Posterior vena cava (tissue), 2 donors: ENCODE data around the gene DTX2. TPM values are rescaled to one million over a fixed set of nuclear protein-coding genes. Genes with fewer than 3 reads are reported as not detected.
"Not testable (repeated sequence)": the region's sequence is repeated elsewhere in the genome, so short reads cannot be mapped to it uniquely, and the experiment has no call there.

Experiments
- DNase-seq: peaks from one replicate; pipeline ENCODE4 v3.0.0-alpha.2; 2020; ENCODE audit warnings: low spot score
- intact Hi-C, 2 donors: fragments of 100-400 bp; cut with DNase I; formaldehyde crosslinking; loops; one replicate each; pipeline versions ENCODE4 v1.14.1 to v1.14.2; 2022 to 2023
- total RNA-seq, 2 donors: library from RNA; stranded (reverse); fragmentation: NEBNext Ultra II Directional; extraction: Animal tissue kit (Norgen Biotek cat#: 25700); gene quantifications; one replicate each; pipeline ENCODE4 v1.2.1, GENCODE V29; 2021
- donor health status: DM: yes; HTN: yes; CAD: no.
- donor health status: DM: yes; HTN: yes; CAD: no.

DTX2 gene
- total RNA-seq, 2 donors from 2014 or later = 24.6 to 25.2 TPM

DNA sequence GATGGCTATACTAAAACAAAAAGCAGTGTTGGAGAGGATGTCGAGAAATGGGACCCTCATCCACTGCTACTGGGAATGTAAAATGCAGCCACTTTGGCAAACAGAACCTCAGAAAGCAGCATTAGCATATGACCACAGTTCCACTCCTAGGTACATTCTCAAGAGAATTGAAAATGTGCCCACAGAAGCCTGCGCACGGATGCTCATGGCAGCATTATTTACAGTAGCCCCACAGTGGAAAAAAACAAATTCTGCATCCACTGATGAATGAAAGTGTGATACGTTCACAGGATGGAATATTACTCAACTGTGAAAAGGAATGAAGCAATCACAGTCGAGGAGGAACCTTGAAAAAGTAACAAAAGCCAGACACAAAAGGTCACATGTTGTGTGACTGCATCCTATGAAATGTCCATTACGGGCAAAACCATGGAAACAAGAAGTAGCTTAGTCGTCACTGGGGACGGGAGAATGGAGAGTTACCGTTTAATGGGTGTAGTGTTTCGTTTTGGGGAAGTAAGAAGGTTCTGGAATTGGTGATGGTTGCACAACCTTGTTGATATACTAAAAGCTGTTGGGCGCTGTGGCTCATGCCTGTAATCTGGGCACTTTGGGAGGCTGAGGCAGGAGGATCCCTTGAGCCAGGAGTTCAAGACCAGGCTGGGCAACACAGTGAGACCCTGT, 46.4 kb downstream of the DTX2 start:
- intact Hi-C loops = no loop called here
- peak; percentile 75 for DNase-seq

DNA sequence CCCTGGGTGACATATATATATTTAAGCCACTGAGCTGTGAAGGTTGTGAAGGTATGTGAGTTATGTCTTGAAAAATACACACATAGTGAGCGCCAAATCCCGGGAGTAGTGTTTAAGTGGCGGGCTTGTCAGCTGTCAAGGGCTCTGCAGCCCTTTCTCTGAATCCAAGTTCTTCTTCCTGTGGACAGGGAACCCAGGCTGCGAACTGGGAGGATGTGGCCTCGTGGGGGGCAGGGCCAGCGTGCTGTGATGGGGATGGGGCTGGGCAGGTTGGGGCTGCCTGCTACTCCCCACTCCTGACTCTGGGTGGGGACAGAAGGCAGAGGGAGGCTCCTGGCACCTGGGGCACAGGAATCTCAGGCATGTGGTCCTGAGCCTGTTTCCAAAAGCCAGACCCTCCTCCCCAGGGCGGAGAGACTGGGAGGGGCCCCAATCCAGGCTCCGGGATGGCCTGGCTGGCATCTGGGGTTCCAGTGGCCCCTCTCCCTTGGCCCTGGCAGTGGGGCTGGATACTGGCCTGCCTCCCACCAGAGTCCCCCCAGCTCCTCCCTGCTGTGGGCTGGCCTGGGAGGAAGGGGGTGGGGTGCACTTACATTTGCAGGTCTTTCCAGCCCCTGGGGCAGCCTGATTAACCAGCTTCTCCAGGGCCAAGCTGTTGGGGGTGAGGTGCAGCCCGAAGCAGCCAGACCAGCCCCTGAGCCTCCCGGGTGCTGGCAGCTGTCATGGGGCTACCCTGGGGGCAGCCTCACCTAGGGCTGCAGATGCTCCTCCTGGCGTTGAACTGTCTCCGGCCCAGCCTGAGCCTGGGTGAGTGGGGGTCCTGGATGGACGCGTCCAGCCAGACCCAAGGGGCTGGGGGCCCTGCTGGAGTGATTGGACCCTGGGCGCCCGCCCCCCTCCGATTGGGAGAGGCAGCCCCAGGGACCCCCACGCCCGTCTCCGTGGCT, 48.7 kb downstream of the DTX2 start, which contains the start of gene UPK3B:
Gene UPK3B, plus strand, starts transcription at position 622 of the 947 bp plus-strand sequence. Its CDS starts 101 bp downstream, at position 723.
- intact Hi-C loops = no loop called here
- DNase-seq = peak; percentile 81

DNA sequence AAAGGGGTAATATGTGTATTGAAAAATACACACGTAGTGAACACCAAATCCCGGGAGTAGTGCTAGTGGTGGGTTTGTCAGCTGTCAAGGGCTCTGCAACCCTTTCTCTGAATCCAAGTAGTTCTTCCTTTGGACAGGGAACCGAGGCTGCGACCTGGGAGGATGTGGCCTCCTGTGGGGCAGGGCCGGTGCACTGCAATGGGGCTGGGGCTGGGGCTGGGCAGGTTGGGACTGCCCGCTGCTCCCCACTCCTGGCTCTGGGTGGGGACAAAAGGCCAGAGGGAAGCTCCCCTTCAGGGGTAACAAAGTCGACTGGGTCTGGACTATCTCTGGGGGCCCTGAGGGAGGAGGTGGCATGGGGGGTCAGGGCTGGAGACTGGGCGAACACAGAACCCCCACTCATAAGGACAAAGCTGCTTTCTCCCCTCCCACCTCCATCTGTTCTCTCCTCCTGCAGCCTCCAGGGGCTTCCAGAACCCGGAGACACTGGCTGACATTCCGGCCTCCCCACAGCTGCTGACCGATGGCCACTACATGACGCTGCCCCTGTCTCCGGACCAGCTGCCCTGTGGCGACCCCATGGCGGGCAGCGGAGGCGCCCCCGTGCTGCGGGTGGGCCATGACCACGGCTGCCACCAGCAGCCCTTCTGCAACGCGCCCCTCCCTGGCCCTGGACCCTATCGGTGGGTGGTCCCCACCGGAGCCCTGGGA, 49.8 kb downstream of the DTX2 start:
- peak; percentile 70 for DNase-seq
- intact Hi-C loops = not testable (repeated sequence)

DNA sequence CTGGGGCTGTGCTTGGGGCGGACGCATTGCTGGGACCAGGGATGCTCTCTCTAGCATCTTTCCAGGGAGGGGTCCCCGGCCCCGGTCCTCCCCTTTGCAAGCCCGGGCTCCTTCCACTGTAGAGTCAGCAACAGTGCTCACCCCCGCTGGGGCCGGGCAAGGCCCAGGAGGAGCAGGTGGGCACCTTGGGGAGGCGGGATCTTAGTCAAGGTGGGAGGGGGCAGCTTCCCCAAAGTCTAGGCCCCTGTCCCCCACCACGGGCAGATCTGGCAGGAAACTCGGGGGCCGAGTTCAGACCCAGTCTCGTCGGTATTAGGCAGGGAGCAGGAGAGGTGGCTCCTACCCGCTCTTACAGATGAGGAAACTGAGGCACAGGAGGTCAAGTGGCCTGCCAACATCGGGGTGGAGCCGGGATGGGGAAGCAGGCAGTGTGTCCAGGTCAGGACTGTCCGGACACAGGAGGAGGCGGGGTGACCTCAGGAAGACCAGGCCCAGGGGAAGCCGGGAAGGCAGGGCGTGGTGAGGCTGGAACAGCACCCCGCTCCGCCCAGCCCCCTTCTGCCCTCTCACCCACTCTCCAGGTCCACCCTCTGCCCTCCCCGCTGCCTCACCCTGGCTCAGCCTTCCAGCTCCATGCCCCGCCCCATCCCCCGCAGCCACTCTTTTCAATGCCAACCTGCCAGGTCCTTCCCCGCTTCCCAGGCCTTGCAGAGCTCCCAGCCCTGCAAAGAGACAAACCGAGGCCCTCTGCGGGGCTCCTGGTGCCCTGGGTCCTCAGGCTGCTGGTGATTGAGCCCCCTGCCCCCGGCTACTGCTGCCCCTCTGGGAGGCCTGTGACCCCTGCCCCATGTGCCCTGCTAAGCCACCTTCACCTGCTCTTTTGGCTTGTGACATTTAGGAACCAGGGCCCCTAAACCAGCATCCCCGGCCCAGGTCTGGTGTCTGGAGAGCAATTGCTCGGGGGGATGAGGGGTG, 50.7 kb downstream of the DTX2 start:
- DNase-seq = peak; percentile 72
- intact Hi-C loops = not testable (repeated sequence)

DNA sequence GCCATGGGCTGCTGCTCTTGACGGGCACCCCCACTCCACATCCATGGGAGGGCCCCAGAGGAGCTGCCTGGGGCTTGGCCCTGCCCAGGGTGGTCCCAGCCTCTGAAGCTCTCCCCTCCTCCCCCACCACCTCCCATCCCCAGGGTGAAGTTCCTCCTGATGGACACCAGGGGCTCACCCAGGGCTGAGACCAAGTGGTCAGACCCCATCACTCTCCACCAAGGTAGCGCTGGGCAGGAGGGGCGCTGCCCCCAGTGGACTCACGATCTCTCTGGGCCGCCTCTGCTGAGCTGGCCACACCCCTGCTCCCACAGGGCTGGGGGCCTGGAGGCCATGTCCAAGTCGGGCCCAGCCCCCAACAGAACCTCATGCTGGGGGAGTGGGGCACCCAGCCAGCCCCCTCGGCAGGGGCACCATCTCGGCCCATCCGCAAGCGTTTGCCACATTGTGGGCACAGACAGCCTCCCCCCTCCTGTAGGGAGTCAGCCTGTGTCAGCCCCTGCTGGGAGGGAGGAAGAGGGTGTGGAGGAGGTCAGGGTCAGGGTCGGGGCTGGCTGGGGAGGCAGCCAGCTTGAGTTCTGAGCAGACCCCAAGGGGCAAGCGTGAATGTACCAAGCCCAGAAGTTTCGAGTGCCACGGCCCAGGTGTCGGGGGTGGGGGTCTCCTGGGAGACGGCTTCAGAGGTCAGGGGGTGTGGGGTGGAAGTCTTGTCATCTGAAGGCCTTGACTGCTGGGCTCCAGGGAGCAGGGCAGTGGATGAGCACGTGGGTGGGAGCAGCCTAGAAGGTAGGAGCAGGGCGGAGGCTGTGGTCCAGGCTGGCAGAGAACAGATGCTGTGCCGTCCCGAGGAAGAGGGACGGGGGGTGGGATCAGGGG, 51.7 kb downstream of the DTX2 start:
- intact Hi-C loops = no loop called here
- peak; percentile 81 for DNase-seq

DNA sequence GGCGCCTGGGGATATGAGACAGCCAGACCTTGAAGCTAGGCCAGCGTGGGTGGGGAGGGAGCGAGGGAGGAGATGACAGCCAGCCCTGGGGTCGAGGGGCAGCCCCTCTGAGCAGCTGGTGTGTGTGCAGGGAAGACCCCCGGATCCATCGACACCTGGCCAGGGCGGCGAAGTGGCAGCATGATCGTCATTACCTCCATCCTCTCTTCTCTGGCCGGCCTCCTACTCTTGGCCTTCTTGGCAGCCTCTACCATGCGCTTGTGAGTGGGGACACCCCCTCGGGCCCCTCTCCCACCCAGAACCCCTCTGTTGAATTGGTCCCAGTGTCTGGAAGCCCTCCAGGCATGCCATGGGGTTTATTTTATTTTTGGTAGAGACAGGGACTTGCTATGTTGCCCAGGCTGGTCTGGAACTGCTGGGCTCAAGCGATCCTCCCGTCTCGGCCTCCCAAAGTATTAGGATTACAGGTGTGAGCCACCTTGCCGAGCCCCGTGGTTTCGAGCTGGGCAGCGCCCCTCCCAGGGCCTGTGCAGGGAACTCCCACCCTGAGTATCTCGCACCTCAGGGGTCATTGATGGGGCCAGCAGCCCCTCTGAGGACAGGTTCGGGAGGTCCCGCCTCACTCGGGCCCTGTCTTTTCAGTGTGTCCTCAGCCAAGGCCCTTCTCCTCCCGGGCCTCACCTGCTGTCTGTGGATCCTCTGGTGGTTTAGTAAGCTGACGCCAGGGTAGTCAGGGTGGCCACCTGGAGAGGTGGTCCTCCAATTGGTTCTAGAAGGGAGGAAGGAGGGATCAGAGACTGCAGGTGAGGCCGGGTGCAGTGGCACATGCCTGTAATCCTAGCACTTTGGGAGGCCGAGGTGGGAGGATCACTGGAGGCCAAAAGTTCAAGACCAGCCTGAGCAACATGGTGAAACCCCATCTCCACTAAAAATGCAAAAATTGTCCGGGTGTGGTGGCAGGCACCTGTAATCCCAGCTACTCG, 52.6 kb downstream of the DTX2 start:
- intact Hi-C loops = no loop called here
- DNase-seq = peak; percentile 71

DNA sequence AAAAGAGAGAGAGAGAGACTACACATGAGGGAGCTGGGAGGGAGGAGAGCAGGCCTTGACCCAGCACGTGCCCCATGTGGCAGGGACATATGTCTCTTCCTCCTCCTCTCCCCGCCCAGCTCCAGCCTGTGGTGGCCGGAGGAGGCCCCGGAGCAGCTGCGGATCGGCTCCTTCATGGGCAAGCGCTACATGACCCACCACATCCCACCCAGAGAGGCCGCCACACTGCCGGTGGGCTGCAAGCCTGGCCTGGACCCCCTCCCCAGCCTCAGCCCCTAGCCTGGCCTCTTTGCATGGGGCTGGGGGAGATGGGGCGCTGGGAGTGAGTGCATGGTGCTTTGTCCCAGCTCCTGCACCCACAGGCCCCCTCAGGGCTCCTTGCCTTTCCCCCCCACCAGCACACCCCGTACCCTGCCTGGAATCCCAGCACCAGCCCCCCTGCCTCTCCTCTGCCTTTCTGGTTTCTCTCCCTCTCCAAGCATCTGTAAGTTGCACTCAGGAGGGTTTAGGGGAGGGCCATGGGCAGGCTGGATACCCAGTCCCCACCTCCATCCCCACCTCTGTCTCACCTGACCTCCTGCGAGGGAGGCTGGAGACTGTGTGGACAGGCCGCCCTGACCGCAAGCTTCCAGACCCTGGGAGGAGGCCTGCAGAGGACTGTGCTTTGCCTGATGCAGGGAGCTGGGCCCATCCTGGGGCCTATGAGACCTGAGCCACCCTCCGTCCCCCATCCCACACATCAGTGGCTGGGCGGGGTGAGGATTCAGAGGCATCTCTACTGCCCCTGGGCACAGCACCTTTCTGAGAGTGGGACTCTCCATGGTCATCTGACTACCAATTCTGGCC, 53.6 kb downstream of the DTX2 start:
- DNase-seq = peak; percentile 68
- intact Hi-C loops = no loop called here

DNA sequence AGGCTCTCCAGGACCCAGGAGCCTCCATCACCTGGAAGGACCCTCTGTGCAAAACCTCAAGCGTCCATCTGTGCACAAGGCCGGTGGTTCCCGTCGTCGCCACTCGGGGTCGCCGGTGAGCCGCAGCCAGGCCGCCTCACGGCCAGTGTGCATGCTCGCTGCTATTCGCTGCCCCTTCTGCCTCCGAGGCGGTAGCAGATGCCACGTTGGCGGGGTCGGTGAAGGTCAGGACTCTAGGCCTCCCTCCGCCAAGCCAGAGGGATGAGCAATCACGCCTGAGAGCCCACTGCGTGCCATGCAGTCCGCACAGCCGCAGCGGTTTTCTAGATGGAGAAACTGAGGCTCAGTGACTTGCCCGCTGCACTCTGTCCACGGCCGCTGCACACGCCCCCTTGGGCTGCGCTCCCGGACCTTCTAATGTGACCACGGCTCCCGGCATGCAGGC, 54.5 kb downstream of the DTX2 start:
- intact Hi-C loops = no loop called here
- DNase-seq = no peak

DNA sequence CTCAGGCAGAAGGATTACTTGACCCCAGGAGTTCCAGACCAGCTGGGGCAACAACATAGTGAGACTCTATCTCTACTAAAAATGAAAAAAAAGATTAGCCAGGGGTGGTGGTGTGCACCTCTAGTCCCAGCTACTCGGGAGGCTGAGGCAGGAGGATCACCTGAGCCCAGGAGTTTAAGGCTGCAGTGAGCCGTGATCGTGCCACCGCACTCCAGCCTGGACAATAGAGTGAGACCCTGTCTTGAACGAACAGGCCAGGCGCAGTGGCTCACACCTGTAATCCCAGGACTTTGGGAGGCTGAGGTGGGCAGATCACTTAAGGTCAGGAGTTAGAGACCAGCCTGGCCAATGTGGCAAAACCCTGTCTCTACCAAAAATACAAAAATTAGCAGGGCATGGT, 55.4 kb downstream of the DTX2 start:
- DNase-seq, intact Hi-C loops: not testable (repeated sequence)

DNA sequence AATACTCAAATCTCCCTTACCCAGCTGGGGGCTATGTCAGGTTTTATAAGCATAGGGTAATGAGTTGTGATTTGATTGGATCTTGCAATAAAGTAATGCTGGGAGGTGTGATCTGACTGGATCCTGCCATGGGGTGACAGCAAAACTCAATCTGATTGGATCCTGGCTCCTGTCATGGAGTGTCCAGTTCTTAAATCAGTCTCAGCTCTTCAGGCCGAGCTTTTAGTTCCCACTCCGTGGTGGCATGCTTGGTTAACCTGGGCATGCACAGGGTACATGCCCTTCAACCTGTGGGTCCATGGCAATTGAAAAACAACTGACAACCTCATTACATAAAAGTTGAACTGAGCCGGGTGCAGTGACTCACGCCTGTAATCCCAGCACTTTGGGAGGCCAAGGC, 64.7 kb downstream of the DTX2 start:
- intact Hi-C loops, DNase-seq: not testable (repeated sequence)

DNA sequence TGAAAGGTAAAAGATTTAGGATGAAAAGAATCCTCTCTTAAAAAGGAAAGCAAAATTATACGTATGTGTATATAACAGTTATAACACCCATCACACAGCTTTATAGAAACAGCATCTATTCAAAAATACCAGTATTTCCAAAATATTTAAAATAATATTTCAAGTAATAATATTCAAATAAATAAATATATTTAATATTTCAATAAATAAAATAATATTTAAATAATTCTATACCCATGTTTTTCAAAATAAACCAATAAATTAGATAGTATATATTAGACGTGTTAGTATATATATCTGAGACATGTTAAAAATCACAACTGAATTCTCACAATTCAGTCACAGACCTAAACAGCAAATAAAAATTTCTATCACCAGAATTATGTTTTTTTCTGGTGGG, 70.1 kb downstream of the DTX2 start:
- intact Hi-C loops, DNase-seq: not testable (repeated sequence)

DNA sequence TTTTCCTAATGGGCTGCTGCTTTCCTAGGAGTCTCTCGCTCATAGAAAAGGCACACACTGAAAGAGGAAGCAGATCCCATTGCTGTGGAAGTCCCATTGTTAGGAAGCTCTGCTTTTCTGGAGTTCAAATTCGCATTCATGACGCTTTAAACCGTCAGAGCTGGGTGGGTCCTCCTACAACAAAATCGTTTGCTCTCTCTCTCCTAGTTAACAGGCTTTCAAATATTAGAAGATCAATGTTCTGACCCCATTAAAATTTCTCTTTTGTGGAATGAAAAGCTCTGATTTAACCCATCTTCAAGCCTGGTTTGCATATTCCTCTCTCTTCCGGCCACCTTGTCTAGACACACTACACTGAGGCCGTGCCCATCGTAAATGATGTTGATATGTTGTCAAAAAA, 81.7 kb downstream of the DTX2 start, which contains the start of gene SPDYE16:
Gene SPDYE16, minus strand, starts transcription at position 101 of the 400 bp plus-strand sequence. CDS start 1,838 bp downstream, outside the sequence.
- DNase-seq, intact Hi-C loops: not testable (repeated sequence)

DNA sequence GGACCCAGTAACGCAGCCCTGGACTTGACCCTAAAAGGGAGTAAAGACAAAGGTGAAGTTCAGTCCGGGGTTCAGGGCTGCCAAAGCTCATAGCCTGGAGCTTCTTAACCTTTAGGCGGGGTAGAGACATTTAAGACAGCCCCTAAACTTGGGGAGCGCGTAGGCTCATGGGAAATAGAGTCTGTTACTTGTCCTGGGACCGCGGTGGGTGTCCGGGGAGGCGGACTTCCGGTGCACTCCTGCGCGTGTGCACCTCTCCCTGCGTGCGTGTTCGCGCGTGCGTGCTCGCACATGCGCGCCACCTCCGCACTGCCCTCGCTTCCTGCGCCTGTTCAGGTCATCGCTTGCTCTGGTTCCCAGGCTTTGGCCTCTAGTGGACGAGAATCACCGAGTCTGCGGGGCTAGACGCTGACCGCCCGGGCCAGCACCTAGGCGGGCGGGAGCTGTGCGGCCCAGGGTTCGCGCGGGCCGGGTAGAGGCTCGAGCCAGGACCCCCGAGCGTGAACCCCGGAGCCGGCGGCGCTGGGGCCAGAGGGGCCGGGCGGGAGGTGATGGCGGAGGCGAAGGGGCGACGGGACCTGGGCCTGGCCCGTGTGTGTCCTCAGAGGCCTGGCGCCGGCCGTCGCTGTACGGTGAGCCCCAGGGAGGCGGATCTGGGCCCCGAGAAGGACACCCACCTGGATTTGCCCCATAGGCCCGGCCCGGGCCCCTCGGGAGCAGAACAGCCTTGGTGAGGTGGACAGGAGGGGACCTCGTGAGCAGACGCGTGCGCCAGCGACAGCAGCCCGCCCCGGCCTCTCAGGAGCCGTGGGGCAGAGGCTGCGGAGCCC, 87.7 kb downstream of the DTX2 start:
- peak; percentile 97 for DNase-seq
- intact Hi-C loops = not testable (repeated sequence)

DNA sequence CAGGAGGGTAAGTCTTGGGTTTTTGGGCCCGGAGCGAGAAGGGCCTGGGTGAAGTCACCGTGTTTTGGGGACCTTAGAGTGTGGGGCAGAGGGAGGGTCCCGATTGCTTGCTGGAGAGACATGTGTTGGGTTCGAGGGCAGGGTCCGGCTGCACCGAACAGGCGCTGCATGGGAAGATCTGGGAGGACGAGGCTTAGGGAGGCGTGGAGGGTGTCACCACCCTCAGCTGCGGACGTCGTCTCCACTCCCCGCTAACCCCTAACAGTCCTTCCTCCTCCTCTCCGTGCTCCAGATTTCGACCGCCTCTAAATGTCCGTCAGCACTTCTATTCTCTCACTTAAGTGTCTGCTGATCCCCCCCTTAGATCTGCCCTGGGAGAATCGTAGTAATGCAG, 88.3 kb downstream of the DTX2 start:
- peak; percentile 80 for DNase-seq
- intact Hi-C loops = not testable (repeated sequence)
